Measurements from ENCODE around the gene MSANTD3. TPM values are rescaled to one million over a fixed set of nuclear protein-coding genes. Genes with fewer than 3 reads are reported as not detected.

Gene MSANTD3
- total RNA-seq, 1 donor from 2014 or later: 11.1 TPM

Other genes starting within 250 kb of the MSANTD3 start
- 33.6 TPM for gene TEX10, start 74.2 kb upstream of the MSANTD3 start, total RNA-seq
- 4.7 TPM for gene TMEFF1, start 46.0 kb downstream of the MSANTD3 start, total RNA-seq
- 39.9 TPM for gene CAVIN4, start 150.9 kb downstream of the MSANTD3 start, total RNA-seq